ENCODE results near the gene HAND2. TPM values are rescaled to one million over a fixed set of nuclear protein-coding genes. Genes with fewer than 3 reads are reported as not detected.

The HAND2 gene
- total RNA-seq, 4 donors from 2014 or later, result 0.25 to 11.0 (median 4.1) TPM

- intact Hi-C loops (cut with DNase I; ENCODE audit: low total_unique reads), result loop anchor here (10.0 kb wide), 1 partner anchor 623 kb away; no protein-coding TSS in a partner anchor
- 27 to 51% methylated on average over 5 of the region's 5 CpGs for WGBS, 2 donors
- no peak for DNase-seq (ENCODE audit: low spot score in 2 of 2)
- H3K4me3 ChIP-seq (ENCODE audit: low read depth, poor library complexity, severe bottlenecking), result no peak overlapping the region
- TF ChIP-seq CTCF (IDR thresholded peaks at IDR 0.05), result no peak
- TF ChIP-seq POLR2A (IDR thresholded peaks at IDR 0.05), result no peak
Measured at GRCh38 chr4:173502282-173502681, 27.7 kb downstream of the HAND2 start.

DNA sequence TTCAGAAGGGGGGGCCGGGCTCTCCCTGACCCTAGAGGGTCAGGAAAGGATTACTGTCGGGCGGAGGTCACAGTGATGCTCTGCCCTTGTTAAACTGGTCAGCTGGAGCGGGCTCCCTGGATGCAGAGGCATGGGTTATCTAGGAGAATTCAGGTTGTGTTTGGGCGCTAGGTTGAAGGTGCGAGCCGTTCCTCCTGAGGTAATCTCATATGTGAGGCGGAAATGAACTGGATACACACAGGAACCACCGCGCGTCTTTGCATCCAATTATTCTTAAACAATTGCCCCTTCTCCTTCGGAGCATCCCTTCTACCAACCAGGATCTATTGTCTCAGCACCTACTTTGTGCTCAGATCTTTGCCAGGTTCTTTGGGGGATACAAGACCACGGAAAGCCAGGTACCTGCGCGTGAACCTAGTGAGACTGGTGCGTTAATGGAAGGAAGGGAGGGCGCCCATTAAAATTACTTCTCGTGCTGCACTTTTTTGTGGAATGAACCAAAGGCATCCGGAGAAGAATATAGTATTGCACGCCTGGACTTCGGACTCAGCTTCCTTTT, 28.4 kb downstream of the HAND2 start:
- DNase-seq (ENCODE audit: low spot score in 2 of 2), result no peak
- H3K4me3 ChIP-seq (ENCODE audit: low read depth, poor library complexity, severe bottlenecking), result no peak overlapping the region
- WGBS, 2 donors, result 44 to 47% methylated on average over 21 of the region's 21 CpGs
- intact Hi-C loops (cut with DNase I; ENCODE audit: low total_unique reads), result loop anchor here (10.0 kb wide), 1 partner anchor 623 kb away; no protein-coding TSS in a partner anchor
- TF ChIP-seq POLR2A (IDR thresholded peaks at IDR 0.05) (no peak), CTCF (IDR thresholded peaks at IDR 0.05) (no peak)

DNA sequence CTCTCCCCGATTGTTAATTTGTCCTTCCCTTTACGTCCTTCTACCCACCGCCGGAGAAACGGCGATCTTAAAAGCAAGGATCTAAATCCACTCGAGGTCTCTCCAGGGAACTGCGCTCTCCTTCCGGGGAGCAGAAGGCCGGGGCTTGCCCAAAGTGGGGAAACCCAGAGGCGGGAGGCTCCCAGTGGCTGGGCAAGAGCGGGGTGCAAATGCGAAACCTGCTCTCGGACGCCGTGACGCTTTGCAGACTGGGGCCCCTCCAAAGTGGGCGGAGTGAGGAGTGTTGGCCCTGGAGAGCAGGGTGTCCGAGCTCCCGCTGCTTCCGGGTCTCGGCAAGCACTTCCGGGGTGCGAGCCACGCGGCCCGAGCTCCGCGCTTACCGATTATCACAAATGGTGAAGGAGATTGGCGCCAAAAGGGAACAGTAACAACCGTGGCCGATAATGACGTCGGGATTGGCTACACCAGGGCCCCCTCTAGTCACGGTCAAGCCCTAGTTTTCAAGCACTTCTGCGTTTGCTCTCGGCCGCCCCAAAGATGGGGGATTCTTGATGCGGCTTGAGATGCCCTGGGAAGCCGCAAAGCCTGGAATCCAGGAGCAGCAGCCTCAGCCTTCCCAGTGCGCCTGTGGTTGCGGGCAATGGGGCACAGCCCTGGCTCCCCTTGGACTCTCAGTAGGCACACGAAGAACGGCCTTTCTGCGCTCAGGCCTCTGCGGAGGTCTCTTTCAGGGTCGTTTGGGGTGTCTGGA, 29.0 kb downstream of the HAND2 start:
- no peak overlapping the region for H3K4me3 ChIP-seq (ENCODE audit: low read depth, poor library complexity, severe bottlenecking)
- WGBS, 2 donors, result 39 to 50% methylated on average over 48 of the region's 48 CpGs
- intact Hi-C loops (cut with DNase I; ENCODE audit: low total_unique reads), result loop anchor here (10.0 kb wide), 1 partner anchor 624 kb away; no protein-coding TSS in a partner anchor
- DNase-seq (ENCODE audit: low spot score in 2 of 2), result no peak
- TF ChIP-seq CTCF (IDR thresholded peaks at IDR 0.05) (no peak), POLR2A (IDR thresholded peaks at IDR 0.05) (no peak)

DNA sequence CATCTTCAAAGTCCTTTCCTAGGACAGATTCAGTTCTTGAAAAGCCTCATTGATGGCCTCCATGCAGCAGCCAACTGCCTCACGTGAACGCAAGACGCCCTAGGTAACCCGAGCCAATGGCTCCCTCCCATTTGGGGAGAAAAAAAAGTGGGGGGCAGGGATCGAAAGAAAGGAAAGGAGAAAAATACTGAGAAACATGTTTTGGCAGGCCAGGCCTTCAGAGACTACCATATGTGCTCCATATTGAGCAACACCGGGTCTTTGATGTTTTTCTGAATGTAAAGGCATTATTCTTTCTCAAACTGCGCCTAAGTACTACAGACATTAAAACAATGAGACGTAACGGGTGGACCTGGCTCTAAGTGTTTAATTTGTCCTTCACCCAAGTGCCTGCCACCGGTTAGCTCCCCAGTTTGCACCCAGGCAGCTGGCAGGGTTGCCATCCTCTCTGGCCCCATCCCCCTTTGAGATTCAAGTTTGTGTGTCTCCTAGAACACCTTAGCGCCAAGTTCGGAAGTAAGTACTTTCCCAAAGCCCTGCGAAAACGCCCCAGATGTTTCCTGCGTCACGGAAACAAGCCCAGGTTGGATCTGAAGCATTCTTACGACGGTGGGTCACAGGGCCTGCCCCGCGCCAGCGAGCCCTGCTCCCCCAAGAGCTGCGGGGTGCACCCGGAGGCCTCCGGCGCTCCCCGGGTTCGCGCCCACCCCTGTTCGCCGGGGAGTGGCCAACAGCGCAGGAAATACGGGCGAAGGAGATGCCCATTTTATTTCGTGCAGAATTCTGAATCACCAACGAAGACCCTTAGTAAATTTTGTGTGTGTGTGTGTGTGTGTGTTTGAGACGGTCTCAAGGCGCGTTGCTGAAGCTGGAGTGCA, 30.1 kb downstream of the HAND2 start:
- DNase-seq (ENCODE audit: low spot score in 2 of 2), result no peak
- intact Hi-C loops (cut with DNase I; ENCODE audit: low total_unique reads), result loop anchor here (10.0 kb wide), 1 partner anchor 625 kb away; no protein-coding TSS in a partner anchor
- 43 to 51% methylated on average over 38 of the region's 38 CpGs for WGBS, 2 donors
- no peak for TF ChIP-seq POLR2A (IDR thresholded peaks at IDR 0.05)
- no peak for TF ChIP-seq CTCF (IDR thresholded peaks at IDR 0.05)
- H3K4me3 ChIP-seq (ENCODE audit: low read depth, poor library complexity, severe bottlenecking), result no peak overlapping the region

DNA sequence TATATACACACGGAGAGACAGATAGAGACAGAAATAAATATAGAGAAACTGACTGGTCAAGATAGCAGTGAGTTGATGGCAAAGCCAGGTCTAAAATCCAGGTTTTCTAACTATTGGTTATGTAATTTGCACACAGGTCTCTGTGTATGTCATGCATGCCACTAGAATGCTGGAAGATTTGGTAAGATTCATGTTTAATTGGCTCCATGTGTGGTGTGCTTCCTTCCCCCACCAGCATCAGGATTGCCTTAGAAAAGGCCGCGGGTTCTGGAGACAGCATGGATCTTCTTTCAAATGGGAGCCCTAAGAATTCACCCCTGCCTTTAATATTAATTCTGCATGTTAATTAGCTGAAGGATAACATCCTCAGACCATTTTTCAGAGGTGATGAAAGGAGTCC, 31.3 kb downstream of the HAND2 start:
- TF ChIP-seq POLR2A (IDR thresholded peaks at IDR 0.05), result no peak
- no peak for TF ChIP-seq CTCF (IDR thresholded peaks at IDR 0.05)
- no peak for DNase-seq (ENCODE audit: low spot score in 2 of 2)
- 78 to 82% methylated on average over 3 of the region's 3 CpGs for WGBS, 2 donors
- intact Hi-C loops (cut with DNase I; ENCODE audit: low total_unique reads), result no loop called here
- no peak overlapping the region for H3K4me3 ChIP-seq (ENCODE audit: low read depth, poor library complexity, severe bottlenecking)

All from lower leg skin (tissue), 4 donors.